ENCODE measurements around the gene RCVRN.

DNA sequence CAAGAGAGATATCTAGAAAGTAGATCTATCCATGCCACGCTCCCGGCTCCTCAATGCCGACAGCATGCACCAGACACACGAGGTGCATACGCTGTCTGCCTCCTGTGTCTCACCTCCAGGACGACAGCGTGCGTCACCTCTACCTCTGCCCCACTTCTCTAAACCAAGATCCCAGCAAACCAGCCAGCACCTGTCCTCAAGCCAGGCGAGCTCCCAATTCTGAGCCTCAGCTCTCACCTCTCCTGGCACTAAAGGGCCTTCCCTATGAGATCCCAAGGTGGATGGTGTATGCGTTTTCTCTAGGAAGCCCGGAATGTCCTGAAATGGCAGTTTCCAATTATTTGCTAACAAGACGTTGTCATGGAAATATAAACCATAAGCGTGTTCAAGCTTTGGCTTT lies 36.2 kb upstream of the RCVRN start:
- no peak for TF ChIP-seq POLR2A (IDR thresholded peaks at IDR 0.05)
- TF ChIP-seq, protein P1, sequence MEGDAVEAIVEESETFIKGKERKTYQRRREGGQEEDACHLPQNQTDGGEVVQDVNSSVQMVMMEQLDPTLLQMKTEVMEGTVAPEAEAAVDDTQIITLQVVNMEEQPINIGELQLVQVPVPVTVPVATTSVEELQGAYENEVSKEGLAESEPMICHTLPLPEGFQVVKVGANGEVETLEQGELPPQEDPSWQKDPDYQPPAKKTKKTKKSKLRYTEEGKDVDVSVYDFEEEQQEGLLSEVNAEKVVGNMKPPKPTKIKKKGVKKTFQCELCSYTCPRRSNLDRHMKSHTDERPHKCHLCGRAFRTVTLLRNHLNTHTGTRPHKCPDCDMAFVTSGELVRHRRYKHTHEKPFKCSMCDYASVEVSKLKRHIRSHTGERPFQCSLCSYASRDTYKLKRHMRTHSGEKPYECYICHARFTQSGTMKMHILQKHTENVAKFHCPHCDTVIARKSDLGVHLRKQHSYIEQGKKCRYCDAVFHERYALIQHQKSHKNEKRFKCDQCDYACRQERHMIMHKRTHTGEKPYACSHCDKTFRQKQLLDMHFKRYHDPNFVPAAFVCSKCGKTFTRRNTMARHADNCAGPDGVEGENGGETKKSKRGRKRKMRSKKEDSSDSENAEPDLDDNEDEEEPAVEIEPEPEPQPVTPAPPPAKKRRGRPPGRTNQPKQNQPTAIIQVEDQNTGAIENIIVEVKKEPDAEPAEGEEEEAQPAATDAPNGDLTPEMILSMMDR (IDR thresholded peaks at IDR 0.05), result no peak

Data from testis (tissue), 2 donors.